ENCODE data around the gene MAP3K20.
"Not testable (repeated sequence)": the region's sequence is repeated elsewhere in the genome, so short reads cannot be mapped to it uniquely, and the experiment has no call there.

Gene MAP3K20

GRCh38 chr2:173087793-173088496 lies 12.3 kb downstream of the MAP3K20 start:
- Histone ChIP-seq H3K36me3 (peaks cover 18% of the 10 kb centered on the region), H3K27me3 (ENCODE audit: insufficient read depth, low read depth, severe bottlenecking) (no peaks in the 10 kb centered on the region), H3K4me3 (ENCODE audit: low read depth, low read length) (no peak overlapping the region), H3K27ac (no peak overlapping the region), H3K9me3 (ENCODE audit: severe bottlenecking) (no peaks in the 10 kb centered on the region)
- no peak for DNase-seq
- TF ChIP-seq, protein P1, sequence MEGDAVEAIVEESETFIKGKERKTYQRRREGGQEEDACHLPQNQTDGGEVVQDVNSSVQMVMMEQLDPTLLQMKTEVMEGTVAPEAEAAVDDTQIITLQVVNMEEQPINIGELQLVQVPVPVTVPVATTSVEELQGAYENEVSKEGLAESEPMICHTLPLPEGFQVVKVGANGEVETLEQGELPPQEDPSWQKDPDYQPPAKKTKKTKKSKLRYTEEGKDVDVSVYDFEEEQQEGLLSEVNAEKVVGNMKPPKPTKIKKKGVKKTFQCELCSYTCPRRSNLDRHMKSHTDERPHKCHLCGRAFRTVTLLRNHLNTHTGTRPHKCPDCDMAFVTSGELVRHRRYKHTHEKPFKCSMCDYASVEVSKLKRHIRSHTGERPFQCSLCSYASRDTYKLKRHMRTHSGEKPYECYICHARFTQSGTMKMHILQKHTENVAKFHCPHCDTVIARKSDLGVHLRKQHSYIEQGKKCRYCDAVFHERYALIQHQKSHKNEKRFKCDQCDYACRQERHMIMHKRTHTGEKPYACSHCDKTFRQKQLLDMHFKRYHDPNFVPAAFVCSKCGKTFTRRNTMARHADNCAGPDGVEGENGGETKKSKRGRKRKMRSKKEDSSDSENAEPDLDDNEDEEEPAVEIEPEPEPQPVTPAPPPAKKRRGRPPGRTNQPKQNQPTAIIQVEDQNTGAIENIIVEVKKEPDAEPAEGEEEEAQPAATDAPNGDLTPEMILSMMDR (IDR thresholded peaks at IDR 0.05; ENCODE audit: low read depth, low read length): no peak

GRCh38 chr2:173090276-173090877 lies 14.7 kb downstream of the MAP3K20 start:
- Histone ChIP-seq H3K9me3 (ENCODE audit: severe bottlenecking) (no peaks in the 10 kb centered on the region), H3K4me3 (ENCODE audit: low read depth, low read length) (no peak overlapping the region), H3K27me3 (ENCODE audit: insufficient read depth, low read depth, severe bottlenecking) (no peaks in the 10 kb centered on the region), H3K27ac (no peak overlapping the region), H3K36me3 (peaks cover 23% of the 10 kb centered on the region)
- no peak for DNase-seq
- TF ChIP-seq, protein P1 (IDR thresholded peaks at IDR 0.05; ENCODE audit: low read depth, low read length): no peak

DNA sequence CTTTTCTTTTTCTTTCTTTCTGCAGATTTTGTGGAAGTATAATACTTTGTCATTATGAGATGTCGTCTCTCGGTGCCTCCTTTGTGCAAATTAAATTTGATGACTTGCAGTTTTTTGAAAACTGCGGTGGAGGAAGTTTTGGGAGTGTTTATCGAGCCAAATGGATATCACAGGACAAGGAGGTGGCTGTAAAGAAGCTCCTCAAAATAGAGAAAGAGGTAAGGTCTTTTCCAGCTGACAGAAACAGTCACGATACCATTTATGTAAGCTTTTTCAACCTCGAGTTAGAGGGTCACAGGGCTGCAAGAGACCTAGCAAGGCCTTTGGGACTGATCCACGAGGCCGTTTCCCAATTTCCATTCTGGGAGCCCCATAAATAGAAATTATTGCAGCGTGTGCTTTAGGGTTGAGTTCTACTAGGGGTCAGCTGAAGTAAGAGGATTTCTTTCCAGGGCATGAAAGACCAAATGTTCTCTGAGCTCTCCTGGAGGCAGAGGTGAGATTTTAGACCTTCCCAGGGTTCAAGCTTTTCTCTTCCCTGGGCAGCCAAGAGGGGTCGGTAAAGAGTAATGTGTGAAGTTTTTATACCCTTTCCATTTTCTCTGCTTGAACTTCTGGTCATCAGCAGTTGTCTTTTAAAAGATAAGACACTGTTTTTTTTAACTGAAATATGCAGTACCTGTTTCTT lies 15.5 kb downstream of the MAP3K20 start:
- Histone ChIP-seq H3K4me3 (ENCODE audit: low read depth, low read length) (no peak overlapping the region), H3K27ac (no peak overlapping the region), H3K36me3 (peaks cover 23% of the 10 kb centered on the region), H3K9me3 (ENCODE audit: severe bottlenecking) (no peaks in the 10 kb centered on the region), H3K27me3 (ENCODE audit: insufficient read depth, low read depth, severe bottlenecking) (no peaks in the 10 kb centered on the region)
- DNase-seq: no peak
- TF ChIP-seq, protein P1 (IDR thresholded peaks at IDR 0.05; ENCODE audit: low read depth, low read length): 0 out of 2 replicates have a peak, but pooled peaks have one; percentile 21

GRCh38 chr2:173091910-173092309 lies 16.3 kb downstream of the MAP3K20 start:
- peaks cover 25% of the 10 kb centered on the region for H3K36me3 ChIP-seq
- TF ChIP-seq, protein P1 (IDR thresholded peaks at IDR 0.05; ENCODE audit: low read depth, low read length): no peak
- no peak overlapping the region for H3K4me3 ChIP-seq (ENCODE audit: low read depth, low read length)
- H3K27ac ChIP-seq: no peak overlapping the region
- H3K9me3 ChIP-seq (ENCODE audit: severe bottlenecking): no peaks in the 10 kb centered on the region
- no peaks in the 10 kb centered on the region for H3K27me3 ChIP-seq (ENCODE audit: insufficient read depth, low read depth, severe bottlenecking)
- no peak for DNase-seq

GRCh38 chr2:173092844-173093402 lies 17.3 kb downstream of the MAP3K20 start:
- Histone ChIP-seq H3K9me3 (ENCODE audit: severe bottlenecking) (no peaks in the 10 kb centered on the region), H3K36me3 (peaks cover 27% of the 10 kb centered on the region), H3K27ac (no peak overlapping the region), H3K4me3 (ENCODE audit: low read depth, low read length) (no peak overlapping the region), H3K27me3 (ENCODE audit: insufficient read depth, low read depth, severe bottlenecking) (no peaks in the 10 kb centered on the region)
- TF ChIP-seq, protein P1 (IDR thresholded peaks at IDR 0.05; ENCODE audit: low read depth, low read length): no peak
- DNase-seq: no peak

- not testable (repeated sequence) for DNase-seq; H3K27ac ChIP-seq; H3K27me3 ChIP-seq (ENCODE audit: insufficient read depth, low read depth, severe bottlenecking); H3K9me3 ChIP-seq (ENCODE audit: severe bottlenecking); H3K4me3 ChIP-seq (ENCODE audit: low read depth, low read length)
- peaks cover 27% of the 10 kb centered on the region for H3K36me3 ChIP-seq
These were observed 18.0 kb downstream of the MAP3K20 start for GRCh38 chr2:173093617-173094016.

Data from WERI-Rb-1 (cell line).